ENCODE data around the gene NAGPA. TPM values are rescaled to one million over a fixed set of nuclear protein-coding genes. Genes with fewer than 3 reads are reported as not detected.

NAGPA gene
- total and polyA plus RNA-seq, 2 of the 13 experiments (the other 11 are each of a cell fraction or from before 2014, with no cell fraction given), result 27.1 to 60.3 TPM

DNA sequence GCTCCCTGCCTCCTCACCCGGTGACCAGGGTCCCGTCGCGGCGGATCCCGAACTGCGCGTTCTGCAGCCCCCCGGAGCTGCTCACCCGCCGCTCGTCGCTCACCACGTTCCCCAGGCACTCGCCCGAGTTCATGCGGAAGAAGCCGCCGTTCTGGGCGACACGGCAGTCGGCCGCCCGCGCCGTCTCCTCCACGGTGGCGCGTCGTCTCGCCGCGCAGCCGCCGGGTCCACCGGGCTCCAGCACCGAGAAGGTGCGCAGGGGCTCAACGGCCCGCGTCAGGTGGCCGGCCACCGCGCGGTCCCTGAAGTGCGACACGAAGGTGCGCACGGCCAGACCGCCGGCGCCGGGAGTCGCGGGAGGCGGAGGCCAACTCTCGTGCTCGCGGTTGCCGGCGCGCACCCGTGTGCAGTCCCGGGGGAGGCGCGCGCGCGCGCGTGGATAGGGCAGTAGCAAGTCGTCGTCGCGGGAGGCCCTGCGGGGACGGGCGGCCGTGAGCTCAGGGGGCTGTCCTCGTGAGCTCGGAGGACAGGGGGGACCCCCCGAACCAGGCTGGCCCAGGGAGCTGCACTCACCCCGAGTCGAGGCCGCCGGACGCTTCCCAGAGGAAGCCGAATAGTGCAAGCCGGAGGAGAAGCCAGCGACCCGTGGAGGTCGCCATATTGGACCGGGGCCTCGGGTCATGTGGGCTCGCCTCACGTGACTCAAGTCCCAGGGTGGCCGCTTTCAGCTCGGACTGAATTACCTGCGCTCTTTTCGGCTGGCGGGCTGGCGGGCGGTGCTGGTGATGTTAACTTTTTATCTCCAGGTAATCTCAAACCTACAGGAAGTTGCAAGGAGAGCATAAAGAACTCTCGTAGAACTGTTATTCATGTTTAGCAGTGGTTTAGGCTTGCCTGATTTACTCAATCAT, at the start of gene NAGPA (continued):
- TF ChIP-seq, protein P1, sequence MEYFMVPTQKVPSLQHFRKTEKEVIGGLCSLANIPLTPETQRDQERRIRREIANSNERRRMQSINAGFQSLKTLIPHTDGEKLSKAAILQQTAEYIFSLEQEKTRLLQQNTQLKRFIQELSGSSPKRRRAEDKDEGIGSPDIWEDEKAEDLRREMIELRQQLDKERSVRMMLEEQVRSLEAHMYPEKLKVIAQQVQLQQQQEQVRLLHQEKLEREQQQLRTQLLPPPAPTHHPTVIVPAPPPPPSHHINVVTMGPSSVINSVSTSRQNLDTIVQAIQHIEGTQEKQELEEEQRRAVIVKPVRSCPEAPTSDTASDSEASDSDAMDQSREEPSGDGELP (IDR thresholded peaks at IDR 0.05; ENCODE audit: borderline replicate concordance, low read depth), result peak; percentile 48; the same call in 1 of the 2 replicates
- TF ChIP-seq CAMTA2 (CRISPR knock-in tag; IDR thresholded peaks at IDR 0.05; ENCODE audit: borderline replicate concordance) (peak; percentile 36; the same call in 1 of the 2 replicates), ARNT (IDR thresholded peaks at IDR 0.05) (no peak), KAT8 (CRISPR knock-in tag; IDR thresholded peaks at IDR 0.05) (peak; percentile 100), JUNB (CRISPR knock-in tag; IDR thresholded peaks at IDR 0.05; ENCODE audit: borderline replicate concordance) (0 out of 2 replicates have a peak, but pooled peaks have one; percentile 48), ATRX (CRISPR knock-in tag; IDR thresholded peaks at IDR 0.05; ENCODE audit: borderline replicate concordance) (no peak), GPN1 (CRISPR knock-in tag; IDR thresholded peaks at IDR 0.05; ENCODE audit: borderline replicate concordance) (no peak), TBP (CRISPR knock-in tag; IDR thresholded peaks at IDR 0.05) (peak; percentile 62; the same call in 1 of the 2 replicates), NBN (conservative IDR thresholded peaks at IDR 0.05) (no peak), ZNF468 (CRISPR knock-in tag; IDR thresholded peaks at IDR 0.05) (no peak), HOXA5 (CRISPR knock-in tag; IDR thresholded peaks at IDR 0.05) (peak; percentile 97), XRCC5 (optimal IDR thresholded peaks at IDR 0.05; ENCODE audit: low read length) (peak; percentile 81), ZNF251 (CRISPR knock-in tag; IDR thresholded peaks at IDR 0.05) (no peak), MEF2D (CRISPR knock-in tag; IDR thresholded peaks at IDR 0.05) (peak; percentile 72; the same call in 1 of the 2 replicates), ZNF264 (CRISPR knock-in tag; IDR thresholded peaks at IDR 0.05) (peak; percentile 94), SRY (CRISPR knock-in tag; IDR thresholded peaks at IDR 0.05) (peak; percentile 59; the same call in 1 of the 2 replicates), MIER3 (CRISPR knock-in tag; IDR thresholded peaks at IDR 0.05; ENCODE audit: borderline replicate concordance) (peak; percentile 96), ZNF101 (CRISPR knock-in tag; IDR thresholded peaks at IDR 0.05; ENCODE audit: borderline replicate concordance, low read depth) (0 out of 2 replicates have a peak, but pooled peaks have one; percentile 39)
- TF ChIP-seq, protein P2, sequence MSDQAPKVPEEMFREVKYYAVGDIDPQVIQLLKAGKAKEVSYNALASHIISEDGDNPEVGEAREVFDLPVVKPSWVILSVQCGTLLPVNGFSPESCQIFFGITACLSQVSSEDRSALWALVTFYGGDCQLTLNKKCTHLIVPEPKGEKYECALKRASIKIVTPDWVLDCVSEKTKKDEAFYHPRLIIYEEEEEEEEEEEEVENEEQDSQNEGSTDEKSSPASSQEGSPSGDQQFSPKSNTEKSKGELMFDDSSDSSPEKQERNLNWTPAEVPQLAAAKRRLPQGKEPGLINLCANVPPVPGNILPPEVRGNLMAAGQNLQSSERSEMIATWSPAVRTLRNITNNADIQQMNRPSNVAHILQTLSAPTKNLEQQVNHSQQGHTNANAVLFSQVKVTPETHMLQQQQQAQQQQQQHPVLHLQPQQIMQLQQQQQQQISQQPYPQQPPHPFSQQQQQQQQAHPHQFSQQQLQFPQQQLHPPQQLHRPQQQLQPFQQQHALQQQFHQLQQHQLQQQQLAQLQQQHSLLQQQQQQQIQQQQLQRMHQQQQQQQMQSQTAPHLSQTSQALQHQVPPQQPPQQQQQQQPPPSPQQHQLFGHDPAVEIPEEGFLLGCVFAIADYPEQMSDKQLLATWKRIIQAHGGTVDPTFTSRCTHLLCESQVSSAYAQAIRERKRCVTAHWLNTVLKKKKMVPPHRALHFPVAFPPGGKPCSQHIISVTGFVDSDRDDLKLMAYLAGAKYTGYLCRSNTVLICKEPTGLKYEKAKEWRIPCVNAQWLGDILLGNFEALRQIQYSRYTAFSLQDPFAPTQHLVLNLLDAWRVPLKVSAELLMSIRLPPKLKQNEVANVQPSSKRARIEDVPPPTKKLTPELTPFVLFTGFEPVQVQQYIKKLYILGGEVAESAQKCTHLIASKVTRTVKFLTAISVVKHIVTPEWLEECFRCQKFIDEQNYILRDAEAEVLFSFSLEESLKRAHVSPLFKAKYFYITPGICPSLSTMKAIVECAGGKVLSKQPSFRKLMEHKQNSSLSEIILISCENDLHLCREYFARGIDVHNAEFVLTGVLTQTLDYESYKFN (CRISPR knock-in tag; conservative IDR thresholded peaks at IDR 0.05), result peak; percentile 64; the same call in 1 of the 2 replicates
- TF ChIP-seq, protein P3, sequence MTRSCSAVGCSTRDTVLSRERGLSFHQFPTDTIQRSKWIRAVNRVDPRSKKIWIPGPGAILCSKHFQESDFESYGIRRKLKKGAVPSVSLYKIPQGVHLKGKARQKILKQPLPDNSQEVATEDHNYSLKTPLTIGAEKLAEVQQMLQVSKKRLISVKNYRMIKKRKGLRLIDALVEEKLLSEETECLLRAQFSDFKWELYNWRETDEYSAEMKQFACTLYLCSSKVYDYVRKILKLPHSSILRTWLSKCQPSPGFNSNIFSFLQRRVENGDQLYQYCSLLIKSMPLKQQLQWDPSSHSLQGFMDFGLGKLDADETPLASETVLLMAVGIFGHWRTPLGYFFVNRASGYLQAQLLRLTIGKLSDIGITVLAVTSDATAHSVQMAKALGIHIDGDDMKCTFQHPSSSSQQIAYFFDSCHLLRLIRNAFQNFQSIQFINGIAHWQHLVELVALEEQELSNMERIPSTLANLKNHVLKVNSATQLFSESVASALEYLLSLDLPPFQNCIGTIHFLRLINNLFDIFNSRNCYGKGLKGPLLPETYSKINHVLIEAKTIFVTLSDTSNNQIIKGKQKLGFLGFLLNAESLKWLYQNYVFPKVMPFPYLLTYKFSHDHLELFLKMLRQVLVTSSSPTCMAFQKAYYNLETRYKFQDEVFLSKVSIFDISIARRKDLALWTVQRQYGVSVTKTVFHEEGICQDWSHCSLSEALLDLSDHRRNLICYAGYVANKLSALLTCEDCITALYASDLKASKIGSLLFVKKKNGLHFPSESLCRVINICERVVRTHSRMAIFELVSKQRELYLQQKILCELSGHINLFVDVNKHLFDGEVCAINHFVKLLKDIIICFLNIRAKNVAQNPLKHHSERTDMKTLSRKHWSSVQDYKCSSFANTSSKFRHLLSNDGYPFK (CRISPR knock-in tag; IDR thresholded peaks at IDR 0.05; ENCODE audit: borderline replicate concordance), result peak; percentile 83; the same call in 1 of the 2 replicates
- TF ChIP-seq, protein P4, sequence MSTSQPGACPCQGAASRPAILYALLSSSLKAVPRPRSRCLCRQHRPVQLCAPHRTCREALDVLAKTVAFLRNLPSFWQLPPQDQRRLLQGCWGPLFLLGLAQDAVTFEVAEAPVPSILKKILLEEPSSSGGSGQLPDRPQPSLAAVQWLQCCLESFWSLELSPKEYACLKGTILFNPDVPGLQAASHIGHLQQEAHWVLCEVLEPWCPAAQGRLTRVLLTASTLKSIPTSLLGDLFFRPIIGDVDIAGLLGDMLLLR (CRISPR knock-in tag; IDR thresholded peaks at IDR 0.05), result peak; percentile 74

All from HepG2 (cell line).